OCI-LY7 (cell line): ENCODE results near the gene GDF11. TPM values are rescaled to one million over a fixed set of nuclear protein-coding genes. Genes with fewer than 3 reads are reported as not detected.

ENCODE experiments used
- BruUV-seq: library from RNA; stranded (reverse); fragments of 400-500 nt; replicated peaks from 2 replicates; lab custom pipeline; 2021; lab: Mats Ljungman, UMichigan
- CTCF ChIA-PET: fragments of 300-600 bp; sonication (Branson Sonifier 250); formaldehyde crosslinking; loops from one replicate; lab custom pipeline; 2022; ENCODE audit warnings: antibody characterized with exemption; ENCODE audit not compliant: unreplicated experiment; lab: Charles Lee
- POLR2A ChIA-PET: fragments of 300-600 bp; sonication (Branson Sonifier 250); formaldehyde crosslinking; loops from one replicate; lab custom pipeline; 2022; ENCODE audit warnings: antibody characterized with exemption; lab: Charles Lee
- DNase-seq: peaks from one replicate; pipeline ENCODE4 v3.0.0-alpha.2; 2015; ENCODE audit warnings: low spot score
- H2AFZ ChIP-seq: fragments of 200-600 bp; sonication (generic), shearing (Covaris generic); 2 replicates; pipeline ENCODE4 v1.6.1; 2014; ENCODE audit warnings: mild to moderate bottlenecking, antibody characterized with exemption, low read length, moderate library complexity
- H3K27ac ChIP-seq: fragments of 200-600 bp; sonication (generic); 2 replicates; pipeline ENCODE4 v1.5.1; 2014; ENCODE audit warnings: mixed run types, low read depth, mild to moderate bottlenecking, moderate library complexity, low read length, inconsistent platforms; ENCODE audit not compliant: poor library complexity, severe bottlenecking
- H3K36me3 ChIP-seq: fragments of 200-600 bp; sonication (generic); 2 replicates; pipeline ENCODE4 v1.6.1; 2014; ENCODE audit warnings: mild to moderate bottlenecking, antibody characterized with exemption, low read length, moderate library complexity, mixed read lengths; ENCODE audit not compliant: insufficient read depth
- H3K4me1 ChIP-seq: fragments of 200-600 bp; sonication (generic); 2 replicates; pipeline ENCODE4 v1.5.1; 2014; ENCODE audit warnings: mild to moderate bottlenecking, low read length; ENCODE audit not compliant: insufficient read depth, poor library complexity, severe bottlenecking
- H3K4me2 ChIP-seq: fragments of 200-600 bp; sonication (generic); 2 replicates; pipeline ENCODE4 v1.6.1; 2014; ENCODE audit warnings: mild to moderate bottlenecking, low read length
- H3K4me3 ChIP-seq: fragments of 200-600 bp; sonication (generic); 2 replicates; pipeline ENCODE4 v1.5.1; 2014; ENCODE audit warnings: mild to moderate bottlenecking, low read depth, low read length; ENCODE audit not compliant: poor library complexity, severe bottlenecking
- H3K79me2 ChIP-seq: fragments of 200-600 bp; sonication (generic); 2 replicates; pipeline ENCODE4 v1.6.1; 2016; ENCODE audit warnings: low read depth, mild to moderate bottlenecking, low read length, moderate library complexity, mixed read lengths; ENCODE audit not compliant: insufficient read depth
- H3K9me2 ChIP-seq: fragments of 200-600 bp; sonication (generic); 2 replicates; pipeline ENCODE4 v1.6.1; 2016; ENCODE audit warnings: mild to moderate bottlenecking, low read length, mixed read lengths; ENCODE audit not compliant: insufficient read depth
- H3K9me3 ChIP-seq: fragments of 200-600 bp; sonication (generic); 2 replicates; pipeline ENCODE4 v1.6.1; 2014; ENCODE audit warnings: mild to moderate bottlenecking, mixed run types, low read length, mixed read lengths
- H4K20me1 ChIP-seq: fragments of 200-600 bp; sonication (generic); 2 replicates; pipeline ENCODE4 v1.6.1; 2014; ENCODE audit warnings: mild to moderate bottlenecking, antibody characterized with exemption, low read length, moderate library complexity, mixed read lengths; ENCODE audit not compliant: insufficient read depth
- EZH2phosphoT487 ChIP-seq: fragments of 200-600 bp; sonication (generic); IDR thresholded peaks from 2 replicates; pipeline ENCODE4 v1.6.1; 2018; ENCODE audit warnings: low read depth, borderline replicate concordance, mild to moderate bottlenecking, mixed run types, antibody characterized with exemption, low read length, moderate library complexity, mixed read lengths
- intact Hi-C: fragments of 100-400 bp; cut with micrococcal nuclease; formaldehyde crosslinking; loops from one replicate; pipeline ENCODE4 v1.10.0; 2022; ENCODE audit not compliant: unreplicated experiment
- total RNA-seq, 2 experiments: library from RNA; depleted of rRNA in 1 of 2; stranded (reverse); fragments of >200 nt in 1 of 2; shearing (Covaris generic) in 1 of 2; gene quantifications; 2 replicates each; pipeline ENCODE4 v1.2.3, GENCODE V29; 2014 to 2022
- TF ChIP-seq, protein P1 (sequence below): fragments of 200-600 bp; sonication (generic); conservative IDR thresholded peaks from 2 replicates; pipeline ENCODE4 v1.5.1; 2014; ENCODE audit warnings: mild to moderate bottlenecking, antibody characterized with exemption, low read length, moderate library complexity, mixed read lengths

The GDF11 gene
- total RNA-seq, 2 experiments from 2014 or later = 5.2 to 19.9 TPM

GRCh38 chr12:55760663-55761062 lies 17.7 kb downstream of the GDF11 start:
- no peaks in the 10 kb centered on the region for H3K79me2 ChIP-seq
- no peaks in the 10 kb centered on the region for H4K20me1 ChIP-seq
- H3K36me3 ChIP-seq = peaks cover 90% of the 10 kb centered on the region
- CTCF ChIA-PET = no interaction called here
- no TSS peak for BruUV-seq
- no peak overlapping the region for H3K27ac ChIP-seq
- H2AFZ ChIP-seq = no peak overlapping the region
- POLR2A ChIA-PET = no interaction called here
- H3K9me2 ChIP-seq = no peaks in the 10 kb centered on the region
- H3K4me3 ChIP-seq = no peak overlapping the region
- no peaks in the 10 kb centered on the region for H3K9me3 ChIP-seq
- intact Hi-C loops = no loop called here
- no peak for DNase-seq
- TF ChIP-seq, protein P1, sequence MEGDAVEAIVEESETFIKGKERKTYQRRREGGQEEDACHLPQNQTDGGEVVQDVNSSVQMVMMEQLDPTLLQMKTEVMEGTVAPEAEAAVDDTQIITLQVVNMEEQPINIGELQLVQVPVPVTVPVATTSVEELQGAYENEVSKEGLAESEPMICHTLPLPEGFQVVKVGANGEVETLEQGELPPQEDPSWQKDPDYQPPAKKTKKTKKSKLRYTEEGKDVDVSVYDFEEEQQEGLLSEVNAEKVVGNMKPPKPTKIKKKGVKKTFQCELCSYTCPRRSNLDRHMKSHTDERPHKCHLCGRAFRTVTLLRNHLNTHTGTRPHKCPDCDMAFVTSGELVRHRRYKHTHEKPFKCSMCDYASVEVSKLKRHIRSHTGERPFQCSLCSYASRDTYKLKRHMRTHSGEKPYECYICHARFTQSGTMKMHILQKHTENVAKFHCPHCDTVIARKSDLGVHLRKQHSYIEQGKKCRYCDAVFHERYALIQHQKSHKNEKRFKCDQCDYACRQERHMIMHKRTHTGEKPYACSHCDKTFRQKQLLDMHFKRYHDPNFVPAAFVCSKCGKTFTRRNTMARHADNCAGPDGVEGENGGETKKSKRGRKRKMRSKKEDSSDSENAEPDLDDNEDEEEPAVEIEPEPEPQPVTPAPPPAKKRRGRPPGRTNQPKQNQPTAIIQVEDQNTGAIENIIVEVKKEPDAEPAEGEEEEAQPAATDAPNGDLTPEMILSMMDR = no peak
- TF ChIP-seq EZH2phosphoT487 = no peak
- no peaks in the 10 kb centered on the region for H3K4me1 ChIP-seq
- no peak overlapping the region for H3K4me2 ChIP-seq

GRCh38 chr12:55762646-55763045 lies 19.7 kb downstream of the GDF11 start:
- Histone ChIP-seq H3K4me2 (no peak overlapping the region), H2AFZ (no peak overlapping the region), H3K4me3 (no peak overlapping the region), H3K27ac (no peak overlapping the region), H3K4me1 (no peaks in the 10 kb centered on the region), H3K79me2 (no peaks in the 10 kb centered on the region), H3K36me3 (peaks cover 87% of the 10 kb centered on the region), H4K20me1 (no peaks in the 10 kb centered on the region), H3K9me2 (no peaks in the 10 kb centered on the region), H3K9me3 (no peaks in the 10 kb centered on the region)
- ChIA-PET POLR2A (interaction anchor here (0.9 kb wide), 1 partner anchor 27 kb away, joined by 3 read pairs; no protein-coding TSS in a partner anchor), CTCF (no interaction called here)
- TF ChIP-seq, protein P1 = no peak
- TF ChIP-seq EZH2phosphoT487 = no peak
- intact Hi-C loops = no loop called here
- BruUV-seq = no TSS peak
- no peak for DNase-seq

GRCh38 chr12:55765736-55766290 lies 22.9 kb downstream of the GDF11 start:
- no TSS peak for BruUV-seq

More at GRCh38 chr12:55765736-55766290, 22.9 kb downstream of the GDF11 start:
- Histone ChIP-seq H3K4me2 (no peak overlapping the region), H3K79me2 (no peaks in the 10 kb centered on the region), H4K20me1 (no peaks in the 10 kb centered on the region), H3K9me2 (no peaks in the 10 kb centered on the region), H3K9me3 (no peaks in the 10 kb centered on the region), H3K4me1 (no peaks in the 10 kb centered on the region), H3K27ac (no peak overlapping the region), H3K36me3 (peaks cover 79% of the 10 kb centered on the region), H3K4me3 (no peak overlapping the region), H2AFZ (no peak overlapping the region)
- intact Hi-C loops = no loop called here
- CTCF ChIA-PET = no interaction called here
- TF ChIP-seq, protein P1 = no peak
- TF ChIP-seq EZH2phosphoT487 = no peak
- POLR2A ChIA-PET = interaction anchor here (0.6 to 1.5 kb wide), 4 partner anchors 14 to 903 kb away, joined by 3 to 5 read pairs (median 4); no protein-coding TSS in a partner anchor
- DNase-seq = no peak
